ENCODE data around the gene SYNGR3. TPM values are rescaled to one million over a fixed set of nuclear protein-coding genes. Genes with fewer than 3 reads are reported as not detected.

Gene SYNGR3
- polyA plus RNA-seq, 1 experiment, result 1.8 TPM

DNA sequence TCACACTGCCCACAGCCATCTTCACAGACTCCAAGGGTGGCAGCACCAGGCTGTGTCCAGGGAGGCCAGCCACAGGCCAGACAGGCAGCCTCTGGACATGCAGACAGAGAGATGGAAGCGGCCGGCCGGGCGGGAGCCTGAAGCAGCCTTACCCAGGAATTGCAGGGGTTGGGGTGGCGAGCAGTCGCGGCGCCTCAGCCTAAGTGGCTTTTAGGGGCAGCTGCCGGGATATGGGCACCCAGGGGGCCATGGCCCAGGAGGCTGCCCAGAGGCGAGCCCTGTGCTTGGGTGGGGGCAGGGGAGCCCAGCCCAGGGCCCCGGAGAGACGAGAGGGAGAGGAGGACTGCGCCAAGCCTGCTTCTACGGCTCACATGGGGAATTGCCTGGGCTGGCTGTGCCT lies 35.5 kb downstream of the SYNGR3 start:
- no peaks in the 10 kb centered on the region; the same call in 1 of the 2 replicates for H3K9me3 ChIP-seq (ENCODE audit: control insufficient read depth, insufficient read depth, low read length)
- H3K27ac ChIP-seq (ENCODE audit: low read depth, low read length), result no peak overlapping the region
- DNase-seq (ENCODE audit: low read depth, low spot score), result no peak
- no peak overlapping the region for H3K4me3 ChIP-seq (ENCODE audit: low read depth, low read length)
- POLR2A ChIA-PET, result interaction anchor here (1.1 to 3.8 kb wide), 2 partner anchors 61 to 130 kb away, joined by 3 to 22 read pairs; partner anchors contain the start of gene TRAF7
- CTCF ChIA-PET, result interaction anchor here (4.6 to 5.4 kb wide), 2 partner anchors 31 to 115 kb away, joined by 49 to 87 read pairs; no protein-coding TSS in a partner anchor
- TF ChIP-seq, protein P1, sequence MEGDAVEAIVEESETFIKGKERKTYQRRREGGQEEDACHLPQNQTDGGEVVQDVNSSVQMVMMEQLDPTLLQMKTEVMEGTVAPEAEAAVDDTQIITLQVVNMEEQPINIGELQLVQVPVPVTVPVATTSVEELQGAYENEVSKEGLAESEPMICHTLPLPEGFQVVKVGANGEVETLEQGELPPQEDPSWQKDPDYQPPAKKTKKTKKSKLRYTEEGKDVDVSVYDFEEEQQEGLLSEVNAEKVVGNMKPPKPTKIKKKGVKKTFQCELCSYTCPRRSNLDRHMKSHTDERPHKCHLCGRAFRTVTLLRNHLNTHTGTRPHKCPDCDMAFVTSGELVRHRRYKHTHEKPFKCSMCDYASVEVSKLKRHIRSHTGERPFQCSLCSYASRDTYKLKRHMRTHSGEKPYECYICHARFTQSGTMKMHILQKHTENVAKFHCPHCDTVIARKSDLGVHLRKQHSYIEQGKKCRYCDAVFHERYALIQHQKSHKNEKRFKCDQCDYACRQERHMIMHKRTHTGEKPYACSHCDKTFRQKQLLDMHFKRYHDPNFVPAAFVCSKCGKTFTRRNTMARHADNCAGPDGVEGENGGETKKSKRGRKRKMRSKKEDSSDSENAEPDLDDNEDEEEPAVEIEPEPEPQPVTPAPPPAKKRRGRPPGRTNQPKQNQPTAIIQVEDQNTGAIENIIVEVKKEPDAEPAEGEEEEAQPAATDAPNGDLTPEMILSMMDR (IDR thresholded peaks at IDR 0.05; ENCODE audit: low read depth, low read length), result no peak
- H3K27me3 ChIP-seq (ENCODE audit: control insufficient read depth, insufficient read depth, low read length), result peaks cover under 1% of the 10 kb centered on the region

- H3K4me3 ChIP-seq (ENCODE audit: low read depth, low read length), result peak overlapping the region; percentile 50
- ChIA-PET POLR2A (interaction anchor here (3.8 kb wide), 1 partner anchor 129 kb away, joined by 22 read pairs; the partner anchor contains the start of gene TRAF7), CTCF (interaction anchor here (4.6 to 5.4 kb wide), 2 partner anchors 30 to 114 kb away, joined by 49 to 87 read pairs; no protein-coding TSS in a partner anchor)
- no peak overlapping the region for H3K27ac ChIP-seq (ENCODE audit: low read depth, low read length)
- no peaks in the 10 kb centered on the region for H3K27me3 ChIP-seq (ENCODE audit: control insufficient read depth, insufficient read depth, low read length)
- no peak for DNase-seq (ENCODE audit: low read depth, low spot score)
- TF ChIP-seq, protein P1 (IDR thresholded peaks at IDR 0.05; ENCODE audit: low read depth, low read length), result no peak
- no peaks in the 10 kb centered on the region; the same call in 1 of the 2 replicates for H3K9me3 ChIP-seq (ENCODE audit: control insufficient read depth, insufficient read depth, low read length)
Measured at GRCh38 chr16:2025878-2026460, 36.2 kb downstream of the SYNGR3 start.

- TF ChIP-seq, protein P1 (IDR thresholded peaks at IDR 0.05; ENCODE audit: low read depth, low read length), result no peak
- DNase-seq (ENCODE audit: low read depth, low spot score), result no peak
- ChIA-PET POLR2A (interaction anchor here (1.0 to 1.7 kb wide), 3 partner anchors 13 to 129 kb away, joined by 3 to 11 read pairs (median 4); partner anchors contain the start of gene TRAF7), CTCF (interaction anchor here (0.6 to 4.6 kb wide), 3 partner anchors 30 to 164 kb away, joined by 4 to 49 read pairs (median 4); no protein-coding TSS in a partner anchor)
- Histone ChIP-seq H3K9me3 (ENCODE audit: control insufficient read depth, insufficient read depth, low read length) (no peaks in the 10 kb centered on the region; the same call in 1 of the 2 replicates), H3K4me3 (ENCODE audit: low read depth, low read length) (peak within 1 kb of the TSS; percentile 72), H3K27ac (ENCODE audit: low read depth, low read length) (no peak within 1 kb of the TSS), H3K27me3 (ENCODE audit: control insufficient read depth, insufficient read depth, low read length) (no peaks in the 10 kb centered on the region)
Measured at GRCh38 chr16:2026461-2027023, 36.8 kb downstream of the SYNGR3 start, which contains the start of gene NHERF2. NHERF2 (plus strand) TSS chr16:2026902; CDS start chr16:2027006, 104 bp downstream.

GRCh38 chr16:2027024-2028010 lies 37.5 kb downstream of the SYNGR3 start:
- ChIA-PET POLR2A (interaction anchor here (1.0 to 1.7 kb wide), 3 partner anchors 12 to 128 kb away, joined by 3 to 11 read pairs (median 4); partner anchors contain the start of gene TRAF7), CTCF (interaction anchor here (0.6 to 1.8 kb wide), 3 partner anchors 56 to 165 kb away, joined by 4 to 8 read pairs (median 4); no protein-coding TSS in a partner anchor)
- Histone ChIP-seq H3K9me3 (ENCODE audit: control insufficient read depth, insufficient read depth, low read length) (no peaks in the 10 kb centered on the region; the same call in 1 of the 2 replicates), H3K4me3 (ENCODE audit: low read depth, low read length) (peak overlapping the region; percentile 72), H3K27me3 (ENCODE audit: control insufficient read depth, insufficient read depth, low read length) (no peaks in the 10 kb centered on the region), H3K27ac (ENCODE audit: low read depth, low read length) (no peak overlapping the region)
- DNase-seq (ENCODE audit: low read depth, low spot score), result no peak
- TF ChIP-seq, protein P1 (IDR thresholded peaks at IDR 0.05; ENCODE audit: low read depth, low read length), result no peak
